K562 treated with DMSO at 1 percent for 24 hours (cell line): ENCODE results near the gene RCAN1. TPM values are rescaled to one million over a fixed set of nuclear protein-coding genes. Genes with fewer than 3 reads are reported as not detected.

Experiments used
- total RNA-seq: library from RNA; unstranded; fragments of 300-600 nt; gene quantifications from 2 replicates; pipeline ENCODE4 v1.2.3, GENCODE V29; 2022; ENCODE audit warnings: low read depth; ENCODE audit not compliant: insufficient read depth

RCAN1 gene
- 15.3 and 16.7 TPM in 2 replicates for total RNA-seq

DNA sequence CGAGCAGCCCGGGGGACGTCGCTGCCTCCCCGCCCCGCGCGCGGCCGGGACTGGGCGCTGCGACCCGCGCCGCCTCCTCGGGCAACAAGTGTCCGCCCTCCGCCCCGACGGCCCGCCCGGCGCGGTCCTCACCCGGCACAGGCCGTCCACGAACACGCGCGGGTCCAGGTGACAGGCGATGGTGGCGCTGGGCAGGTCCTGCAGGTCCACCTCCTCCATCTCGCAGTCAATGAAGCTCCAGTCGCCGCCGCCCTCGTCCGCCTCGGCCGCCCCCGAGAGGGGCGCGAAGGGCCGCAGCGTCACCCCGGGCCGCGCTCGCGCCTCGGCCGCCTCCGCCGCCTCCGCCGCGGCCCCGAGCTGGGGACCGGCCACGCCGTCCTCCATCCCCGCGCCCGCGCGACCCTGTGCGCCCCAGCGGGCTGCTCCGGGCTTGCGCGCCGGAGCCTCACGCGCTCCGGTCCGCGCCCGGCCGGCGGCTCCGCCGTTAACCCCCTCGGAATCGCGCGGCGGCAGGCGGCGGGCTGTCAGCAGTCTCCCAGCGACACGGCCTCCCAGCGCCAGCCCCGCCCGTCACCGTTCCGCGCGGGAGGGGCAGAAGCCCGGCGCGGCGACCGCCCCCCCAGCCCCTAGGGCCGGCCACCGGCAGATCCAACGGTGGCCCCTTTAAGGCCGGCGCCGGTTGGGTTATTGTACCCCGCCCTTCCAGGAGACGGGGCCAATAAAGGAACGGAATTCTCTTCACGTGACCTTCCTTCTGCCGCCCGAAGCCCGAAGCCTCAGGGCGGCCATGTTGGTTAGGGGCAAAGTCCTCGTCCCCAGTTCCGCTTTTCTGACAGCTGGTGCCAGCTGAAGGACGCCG lies at the start of gene RCAN1:
Gene RCAN1 (minus strand): TSS at position 486 of the 859 bp plus-strand sequence. CDS start 102 bp downstream, at position 384.

DNA sequence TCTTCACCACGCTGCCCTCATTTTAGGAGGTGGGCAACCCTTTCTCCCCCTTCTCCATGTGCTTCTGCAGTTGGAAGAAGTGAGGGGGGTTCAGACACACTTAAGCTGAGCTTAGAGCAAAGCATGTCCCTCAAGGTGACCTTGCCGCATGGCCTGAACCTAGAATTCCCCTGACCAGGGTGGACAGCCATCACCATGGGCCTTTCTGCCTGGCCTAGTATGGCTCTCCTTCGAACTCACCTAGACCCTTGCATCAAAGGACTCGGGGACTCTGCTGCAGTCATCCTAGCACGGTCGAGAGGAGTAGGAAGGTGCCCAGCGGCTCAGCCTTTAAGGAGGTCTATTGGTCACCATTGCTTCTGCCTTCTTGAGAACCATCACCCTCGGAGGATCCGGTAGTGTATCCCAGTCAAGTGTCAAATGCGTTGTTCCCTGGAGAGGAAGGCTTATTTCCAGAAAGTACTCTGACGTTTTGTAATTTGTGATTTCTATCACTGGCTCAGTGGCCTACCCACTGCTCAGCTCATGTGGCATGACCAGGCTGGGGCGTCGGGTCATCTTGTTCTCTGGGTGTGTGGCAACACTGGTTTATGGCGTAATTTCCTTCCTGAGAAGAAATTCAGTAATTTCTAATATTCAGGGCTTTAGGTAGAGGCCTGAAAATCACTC lies 103.0 kb downstream of the RCAN1 start, which contains the start of gene KCNE1:
Gene KCNE1 (minus strand): TSS at position 424 of the 669 bp plus-strand sequence. CDS start 62,576 bp downstream, outside the sequence.

Other genes with a start within 250 kb of the RCAN1 start
- gene SMIM11, start 239.6 kb downstream of the RCAN1 start, total RNA-seq, result 1.1 and 13.9 TPM in 2 replicates
- gene SMIM34, start 191.2 kb downstream of the RCAN1 start, total RNA-seq, result not detected in 2 replicates
- not detected in 2 replicates for gene KCNE1, start 102.9 kb downstream of the RCAN1 start, total RNA-seq
- not detected in 2 replicates for gene CLIC6, start 53.9 kb upstream of the RCAN1 start, total RNA-seq